ENCODE results near the gene SLC22A2.

The SLC22A2 gene

DNA sequence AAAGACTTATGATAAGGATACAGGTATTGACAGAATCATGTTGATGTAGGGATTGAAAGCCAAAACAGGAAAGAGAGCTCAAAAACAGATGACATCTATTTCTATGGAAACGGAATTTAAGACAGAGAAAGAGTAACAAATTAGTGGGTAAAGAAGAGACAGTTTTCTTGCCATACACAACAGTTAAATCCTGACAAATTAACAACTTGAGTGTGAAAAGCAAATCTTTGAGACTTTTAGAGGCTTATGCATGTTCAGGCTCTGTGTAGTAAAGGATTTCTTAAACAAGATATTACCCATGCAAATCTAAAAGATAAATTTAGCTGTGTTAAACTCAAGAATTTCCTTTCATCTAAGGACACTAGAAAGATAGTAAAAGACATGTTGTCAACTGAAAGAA lies 68.5 kb downstream of the SLC22A2 start:
- H3K27me3 ChIP-seq, result no peaks in the 10 kb centered on the region
- intact Hi-C loops (cut with DNase I; ENCODE audit: low total_unique reads), result no loop called here
- H3K27ac ChIP-seq, result no peak overlapping the region
- peaks cover 0 to 19% (median 8%) of the 10 kb centered on the region in 3 donors for H3K9me3 ChIP-seq
- H3K4me1 ChIP-seq, result no peaks in the 10 kb centered on the region
- TF ChIP-seq, protein P1, sequence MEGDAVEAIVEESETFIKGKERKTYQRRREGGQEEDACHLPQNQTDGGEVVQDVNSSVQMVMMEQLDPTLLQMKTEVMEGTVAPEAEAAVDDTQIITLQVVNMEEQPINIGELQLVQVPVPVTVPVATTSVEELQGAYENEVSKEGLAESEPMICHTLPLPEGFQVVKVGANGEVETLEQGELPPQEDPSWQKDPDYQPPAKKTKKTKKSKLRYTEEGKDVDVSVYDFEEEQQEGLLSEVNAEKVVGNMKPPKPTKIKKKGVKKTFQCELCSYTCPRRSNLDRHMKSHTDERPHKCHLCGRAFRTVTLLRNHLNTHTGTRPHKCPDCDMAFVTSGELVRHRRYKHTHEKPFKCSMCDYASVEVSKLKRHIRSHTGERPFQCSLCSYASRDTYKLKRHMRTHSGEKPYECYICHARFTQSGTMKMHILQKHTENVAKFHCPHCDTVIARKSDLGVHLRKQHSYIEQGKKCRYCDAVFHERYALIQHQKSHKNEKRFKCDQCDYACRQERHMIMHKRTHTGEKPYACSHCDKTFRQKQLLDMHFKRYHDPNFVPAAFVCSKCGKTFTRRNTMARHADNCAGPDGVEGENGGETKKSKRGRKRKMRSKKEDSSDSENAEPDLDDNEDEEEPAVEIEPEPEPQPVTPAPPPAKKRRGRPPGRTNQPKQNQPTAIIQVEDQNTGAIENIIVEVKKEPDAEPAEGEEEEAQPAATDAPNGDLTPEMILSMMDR (IDR thresholded peaks at IDR 0.05), result no peak
- no peak for DNase-seq
- H3K36me3 ChIP-seq, result no peaks in the 10 kb centered on the region
- H3K4me3 ChIP-seq, result no peak overlapping the region

DNA sequence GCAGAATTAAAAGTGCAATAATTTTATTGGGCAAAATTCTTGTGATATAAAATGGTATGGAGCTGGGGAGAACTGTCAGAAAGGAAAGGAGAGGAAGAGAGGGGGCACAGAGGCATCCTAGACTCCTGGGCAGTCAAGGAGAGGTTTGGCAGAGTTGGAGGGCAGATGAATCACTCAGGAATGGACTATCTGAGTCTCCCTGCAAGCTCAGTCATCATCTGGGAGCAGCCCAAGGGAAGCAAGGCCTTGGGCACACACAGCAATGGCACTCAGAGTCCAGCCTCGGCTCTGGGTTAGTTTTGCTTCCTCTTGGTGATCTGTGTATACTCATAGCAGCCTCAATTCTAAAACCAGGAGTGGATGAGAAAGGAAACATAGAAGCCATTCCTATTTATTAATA lies 69.8 kb downstream of the SLC22A2 start:
- DNase-seq, result no peak
- Histone ChIP-seq H3K4me3 (no peak overlapping the region), H3K4me1 (no peaks in the 10 kb centered on the region), H3K9me3 (peaks cover 0 to 9% (median 4%) of the 10 kb centered on the region in 3 donors), H3K36me3 (no peaks in the 10 kb centered on the region), H3K27me3 (no peaks in the 10 kb centered on the region), H3K27ac (no peak overlapping the region)
- TF ChIP-seq, protein P1 (IDR thresholded peaks at IDR 0.05), result no peak
- intact Hi-C loops (cut with DNase I; ENCODE audit: low total_unique reads), result no loop called here

DNA sequence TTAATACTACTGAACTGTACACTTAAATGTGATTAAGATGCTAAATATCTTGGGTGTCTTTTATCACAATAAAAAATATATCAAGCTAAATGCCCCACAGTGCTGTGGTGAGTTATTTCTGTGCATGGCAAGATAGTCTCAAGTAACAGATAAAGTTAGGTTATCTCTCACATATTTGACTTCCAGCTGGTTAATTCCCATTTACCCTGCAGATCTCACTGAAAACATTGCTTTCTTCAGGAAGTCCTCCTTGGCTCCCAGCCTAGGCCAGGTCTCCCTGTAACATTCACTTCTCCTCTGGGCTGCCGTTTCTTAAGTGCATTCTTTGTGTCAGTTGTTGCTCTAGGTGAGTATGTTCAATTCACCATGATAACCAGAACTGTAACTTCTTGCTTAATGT lies 77.9 kb downstream of the SLC22A2 start:
- Histone ChIP-seq H3K9me3 (no peaks in the 10 kb centered on the region), H3K4me1 (no peaks in the 10 kb centered on the region), H3K27ac (no peak overlapping the region), H3K27me3 (no peaks in the 10 kb centered on the region), H3K36me3 (no peaks in the 10 kb centered on the region), H3K4me3 (no peak overlapping the region)
- no peak for DNase-seq
- TF ChIP-seq, protein P1 (IDR thresholded peaks at IDR 0.05), result no peak
- intact Hi-C loops (cut with DNase I; ENCODE audit: low total_unique reads), result no loop called here

GRCh38 chr6:160178271-160178670 lies 80.3 kb downstream of the SLC22A2 start:
- intact Hi-C loops (cut with DNase I; ENCODE audit: low total_unique reads), result no loop called here
- Histone ChIP-seq H3K9me3 (no peaks in the 10 kb centered on the region), H3K27me3 (no peaks in the 10 kb centered on the region), H3K36me3 (no peaks in the 10 kb centered on the region), H3K27ac (no peak overlapping the region), H3K4me3 (no peak overlapping the region), H3K4me1 (no peaks in the 10 kb centered on the region)
- TF ChIP-seq, protein P1 (IDR thresholded peaks at IDR 0.05), result no peak
- DNase-seq, result no peak

GRCh38 chr6:160177220-160177619 lies 81.4 kb downstream of the SLC22A2 start:
- H3K27ac ChIP-seq, result no peak overlapping the region
- H3K27me3 ChIP-seq, result no peaks in the 10 kb centered on the region
- intact Hi-C loops (cut with DNase I; ENCODE audit: low total_unique reads), result no loop called here
- no peaks in the 10 kb centered on the region for H3K4me1 ChIP-seq
- no peak for DNase-seq
- no peak overlapping the region for H3K4me3 ChIP-seq
- TF ChIP-seq, protein P1 (IDR thresholded peaks at IDR 0.05), result no peak
- H3K36me3 ChIP-seq, result no peaks in the 10 kb centered on the region
- no peaks in the 10 kb centered on the region for H3K9me3 ChIP-seq

GRCh38 chr6:160174681-160175080 lies 83.9 kb downstream of the SLC22A2 start:
- no peak for DNase-seq
- Histone ChIP-seq H3K36me3 (no peaks in the 10 kb centered on the region), H3K27me3 (no peaks in the 10 kb centered on the region), H3K4me1 (peaks cover 0 to 10% (median 0%) of the 10 kb centered on the region in 4 donors), H3K4me3 (no peak overlapping the region), H3K9me3 (no peaks in the 10 kb centered on the region), H3K27ac (no peak overlapping the region)
- intact Hi-C loops (cut with DNase I; ENCODE audit: low total_unique reads), result no loop called here
- TF ChIP-seq, protein P1 (IDR thresholded peaks at IDR 0.05), result no peak
